HG03460 (cell line): ENCODE results near the gene EPN1.

Experiments
- ATAC-seq: cut with Tn5 transposase; IDR thresholded peaks from one replicate; pipeline ENCODE4 v1.9.1; 2021; ENCODE audit not compliant: unreplicated experiment

The EPN1 gene

GRCh38 chr19:55674841-55675660 lies at the start of gene EPN1:
Gene EPN1, plus strand, starts transcription at chr19:55675226. Its CDS starts 3,402 bp downstream, at chr19:55678628.
- peak; percentile 63 for ATAC-seq

GRCh38 chr19:55626350-55626749 lies 48.7 kb upstream of the EPN1 start:
- ATAC-seq: no peak

- ATAC-seq: peak; percentile 53
Measured at GRCh38 chr19:55632463-55632834, 42.6 kb upstream of the EPN1 start.

- no peak for ATAC-seq
Measured at GRCh38 chr19:55633861-55634260, 41.2 kb upstream of the EPN1 start.

- ATAC-seq: no peak
Measured at GRCh38 chr19:55635334-55635717, 39.7 kb upstream of the EPN1 start.

GRCh38 chr19:55635856-55636440 lies 39.1 kb upstream of the EPN1 start:
- ATAC-seq: no peak

- no peak for ATAC-seq
Measured at GRCh38 chr19:55636723-55637122, 38.3 kb upstream of the EPN1 start.

GRCh38 chr19:55637534-55637933 lies 37.5 kb upstream of the EPN1 start:
- ATAC-seq: no peak

GRCh38 chr19:55638864-55639359 lies 36.1 kb upstream of the EPN1 start:
- ATAC-seq: no peak

DNA sequence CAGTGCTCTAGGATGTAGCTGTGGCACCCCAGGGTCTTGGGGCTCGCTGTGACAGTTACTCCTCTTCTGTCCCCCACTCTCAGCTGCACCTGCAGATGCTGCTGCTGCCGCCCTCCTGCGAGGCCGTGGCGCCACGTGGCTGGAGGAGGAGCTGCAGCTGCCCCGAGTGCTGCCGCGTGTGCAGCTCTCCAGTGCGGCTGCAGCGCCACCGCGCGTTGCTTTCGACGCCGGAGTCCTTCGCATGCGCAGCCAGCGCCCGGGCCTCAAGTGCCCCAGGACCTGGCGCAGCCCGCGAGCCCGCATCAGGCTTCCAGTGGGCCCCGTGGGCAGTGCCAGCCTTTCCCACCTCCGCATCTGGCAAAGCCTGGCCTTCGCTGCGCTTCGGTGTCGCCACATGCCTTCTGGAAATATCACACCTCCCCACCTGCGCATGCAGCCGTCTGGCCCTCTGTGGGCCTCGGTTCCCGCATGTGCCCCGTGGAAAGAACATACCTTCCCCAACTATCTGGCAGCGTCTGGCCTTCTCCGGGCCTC lies 34.9 kb upstream of the EPN1 start:
- ATAC-seq: no peak

- peak; percentile 29 for ATAC-seq
Measured at GRCh38 chr19:55640577-55641425, 34.2 kb upstream of the EPN1 start, which contains the start of gene ZNF580. Gene ZNF580, plus strand, starts transcription at chr19:55641002. Its CDS starts 1,507 bp downstream, at chr19:55642509.

DNA sequence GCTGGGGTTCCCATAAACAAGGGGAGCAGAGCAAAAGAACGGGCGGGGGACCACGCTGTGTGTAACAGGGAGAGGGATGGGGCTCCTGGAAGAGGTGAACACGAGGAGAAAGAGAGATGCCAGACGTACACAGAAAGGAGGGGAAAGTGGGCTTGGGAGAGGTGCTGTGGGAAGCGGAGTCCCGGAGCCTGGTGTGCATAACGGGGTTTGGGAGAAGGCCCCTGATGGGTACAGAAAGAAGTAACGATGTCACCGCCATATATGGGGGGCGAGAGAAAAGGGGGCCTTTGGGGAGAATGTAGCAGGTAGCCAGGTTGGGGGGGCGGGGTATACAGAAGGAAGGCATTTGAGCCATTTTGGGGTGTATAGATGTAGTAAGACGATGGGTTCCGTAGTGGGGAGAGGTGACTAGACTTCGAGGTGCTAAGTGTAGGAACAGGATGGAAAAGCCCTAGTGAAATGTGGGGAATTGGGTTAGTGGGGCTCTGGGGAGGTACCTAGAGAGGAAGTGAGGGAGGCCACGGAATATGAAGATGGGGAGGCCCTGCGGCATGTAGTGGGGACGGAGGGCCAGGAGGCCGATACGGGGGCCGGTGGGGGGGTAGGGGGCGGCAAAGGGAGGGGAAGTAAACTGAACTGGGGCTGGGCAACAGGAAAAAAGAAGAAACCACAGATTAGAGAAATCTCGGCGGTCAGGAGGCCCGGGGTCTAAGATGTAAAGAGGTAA lies 33.4 kb upstream of the EPN1 start:
- ATAC-seq: no peak

- ATAC-seq: no peak
Measured at GRCh38 chr19:55642153-55643002, 32.6 kb upstream of the EPN1 start.

DNA sequence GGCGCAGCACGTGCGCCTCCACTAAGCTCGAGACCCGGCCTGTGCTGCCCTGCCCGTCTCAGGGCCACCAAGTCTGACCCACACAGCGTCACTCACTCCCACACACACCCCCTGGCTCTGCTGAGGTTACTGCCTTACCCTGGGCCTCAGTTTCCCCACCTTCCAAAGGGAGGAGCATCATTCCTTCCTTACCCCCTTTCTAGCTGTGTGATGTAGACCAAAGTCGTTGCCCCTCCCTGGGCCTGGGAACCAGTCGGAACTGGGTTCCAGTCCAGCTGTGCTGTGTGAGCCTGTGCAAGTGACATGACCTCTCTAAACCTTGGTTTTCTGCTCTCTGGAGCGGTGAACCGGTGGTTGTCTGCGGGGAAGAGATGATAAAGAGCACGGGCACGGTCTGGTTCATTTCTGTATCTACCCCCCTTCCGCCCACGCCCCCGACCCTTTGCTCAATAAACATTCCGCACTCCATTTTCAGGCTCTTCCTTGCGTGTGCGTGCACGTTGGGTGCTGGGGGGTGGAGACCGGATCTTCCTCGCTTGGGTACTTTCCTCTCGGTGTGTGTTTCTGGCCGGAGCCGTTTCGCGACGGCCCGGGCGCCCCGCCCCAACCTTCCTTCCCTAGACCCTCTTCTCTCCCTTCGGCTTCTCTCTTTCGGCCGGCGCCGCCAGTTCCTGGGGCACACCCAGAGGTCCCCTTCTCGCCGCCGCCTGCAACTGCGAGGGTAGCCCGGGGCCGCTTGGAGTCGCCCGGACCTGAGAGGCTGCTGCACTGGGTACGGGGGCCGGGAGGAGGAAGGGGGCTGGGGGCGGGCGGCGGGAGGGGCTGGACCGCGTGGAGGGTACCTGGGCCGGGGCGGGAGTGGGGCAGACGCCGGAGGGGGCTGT lies 31.8 kb upstream of the EPN1 start, which contains the start of gene ZNF581:
Gene ZNF581, plus strand, starts transcription at position 647 of the 884 bp plus-strand sequence. CDS start 923 bp downstream, outside the sequence.
- no peak for ATAC-seq

DNA sequence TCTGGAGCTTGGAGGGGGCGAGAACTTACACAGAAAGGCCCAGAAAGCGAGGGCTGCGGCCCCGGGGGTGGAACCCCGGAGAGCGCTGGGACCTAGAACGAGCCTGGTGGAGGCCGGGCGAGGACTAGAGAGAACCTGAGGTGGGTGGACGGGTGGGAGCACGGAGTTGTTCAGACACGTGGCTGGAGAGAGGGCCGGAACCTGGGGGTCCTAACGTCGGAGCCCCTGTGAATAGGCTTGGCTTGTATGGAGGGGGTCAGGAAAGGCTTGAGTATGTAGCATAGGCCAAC lies 31.2 kb upstream of the EPN1 start:
- ATAC-seq: no peak

DNA sequence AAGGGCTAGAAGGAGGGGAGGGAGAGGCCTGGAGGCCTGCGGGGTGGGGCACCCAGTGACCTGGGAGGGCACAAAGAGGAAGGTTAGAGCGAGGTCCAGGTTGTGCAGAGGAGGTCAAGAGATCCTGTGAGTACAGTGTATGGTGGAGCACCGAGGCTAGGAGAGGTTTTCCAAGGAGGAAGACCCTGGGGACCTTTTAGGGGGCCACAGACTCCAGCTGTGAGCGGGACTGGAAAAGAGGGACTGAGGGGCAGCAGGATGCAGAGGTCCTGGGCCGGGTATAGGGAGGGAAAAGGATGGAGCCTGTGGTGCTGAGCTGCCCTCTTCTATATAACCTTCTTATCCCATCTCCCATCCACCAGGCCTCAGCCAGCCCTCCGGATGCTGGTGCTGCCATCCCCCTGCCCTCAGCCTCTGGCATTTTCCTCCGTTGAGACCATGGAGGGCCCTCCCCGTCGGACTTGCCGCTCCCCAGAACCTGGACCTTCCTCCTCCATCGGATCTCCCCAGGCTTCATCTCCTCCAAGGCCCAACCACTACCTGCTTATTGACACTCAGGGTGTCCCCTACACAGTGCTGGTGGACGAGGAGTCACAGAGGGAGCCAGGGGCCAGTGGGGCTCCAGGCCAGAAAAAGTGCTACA lies 30.7 kb upstream of the EPN1 start:
- ATAC-seq: no peak

- ATAC-seq: no peak
Measured at GRCh38 chr19:55644842-55645511, 30.0 kb upstream of the EPN1 start.

DNA sequence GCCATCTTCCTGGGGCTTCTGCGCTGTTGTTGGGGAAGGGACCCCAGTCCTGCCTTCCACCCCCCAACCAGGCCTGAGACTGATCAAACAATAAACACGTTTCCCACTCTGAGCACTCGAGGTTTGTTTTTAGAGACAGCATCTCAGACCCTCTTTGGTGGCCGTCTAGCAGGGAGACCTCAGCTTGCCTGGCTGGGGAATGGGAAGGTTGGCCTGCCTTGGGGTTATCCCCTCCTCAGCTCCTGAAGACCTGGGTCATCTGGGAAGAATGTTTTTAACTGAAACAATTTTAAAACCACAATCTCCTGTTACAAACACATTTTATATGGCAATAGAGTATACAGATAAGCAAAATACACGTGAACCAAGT lies 29.5 kb upstream of the EPN1 start:
- ATAC-seq: no peak
